ENCODE results near the gene KCNIP3.

KCNIP3 gene

DNA sequence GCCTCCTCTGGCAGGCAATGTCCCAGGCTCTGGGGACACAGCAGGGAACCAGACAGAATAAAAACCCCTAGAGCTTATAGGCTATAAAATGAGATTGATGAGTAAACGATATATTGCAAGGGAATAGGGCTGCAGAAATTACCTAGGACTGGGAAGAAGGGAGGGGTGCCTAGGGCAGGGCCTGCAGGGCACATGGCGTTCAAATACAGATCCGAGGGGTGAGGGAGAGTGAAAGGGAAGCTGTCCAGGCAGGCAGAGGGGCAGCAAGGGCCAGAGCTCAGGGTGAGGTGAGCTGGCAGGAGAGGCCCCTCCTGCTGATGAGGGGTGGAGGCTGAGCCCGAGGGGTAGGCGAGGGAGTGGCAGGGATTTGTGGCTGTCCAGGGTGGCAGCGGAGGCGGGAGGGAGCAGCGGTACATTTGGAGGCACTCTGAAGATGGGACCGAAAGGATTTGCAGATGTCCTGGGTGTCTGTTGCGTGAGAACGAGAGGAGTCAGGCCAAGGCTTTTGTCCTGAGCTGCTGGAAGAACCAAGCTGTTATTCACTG is 33.7 kb downstream of the KCNIP3 start:
- DNase-seq = no peak

GRCh38 chr2:95331606-95332005 is 34.5 kb downstream of the KCNIP3 start:
- DNase-seq = no peak

DNA sequence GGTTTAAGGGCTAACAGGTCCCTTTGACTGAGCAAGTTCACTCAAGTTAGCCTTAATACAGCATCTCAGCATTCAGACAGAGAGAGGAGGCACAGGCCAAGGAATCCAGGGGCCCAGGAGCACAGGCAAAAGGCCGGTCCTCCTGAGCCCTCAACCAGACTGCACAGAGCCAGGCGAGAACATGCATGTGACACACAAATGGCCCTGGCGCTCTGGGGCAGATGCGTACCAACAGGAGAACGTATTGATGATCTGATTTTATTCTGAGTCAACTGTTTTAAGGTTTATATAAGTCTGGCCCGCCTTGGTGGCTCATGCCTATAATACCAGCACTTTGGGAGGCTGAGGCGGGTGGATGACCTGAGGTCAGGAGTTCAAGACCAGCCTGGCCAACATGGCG is 34.9 kb downstream of the KCNIP3 start:
- no peak for DNase-seq

GRCh38 chr2:95333056-95333455 is 35.9 kb downstream of the KCNIP3 start:
- no peak for DNase-seq

GRCh38 chr2:95333888-95334338 is 36.8 kb downstream of the KCNIP3 start:
- DNase-seq = no peak

- no peak for DNase-seq
Observed at GRCh38 chr2:95334916-95335641, 37.9 kb downstream of the KCNIP3 start.

DNA sequence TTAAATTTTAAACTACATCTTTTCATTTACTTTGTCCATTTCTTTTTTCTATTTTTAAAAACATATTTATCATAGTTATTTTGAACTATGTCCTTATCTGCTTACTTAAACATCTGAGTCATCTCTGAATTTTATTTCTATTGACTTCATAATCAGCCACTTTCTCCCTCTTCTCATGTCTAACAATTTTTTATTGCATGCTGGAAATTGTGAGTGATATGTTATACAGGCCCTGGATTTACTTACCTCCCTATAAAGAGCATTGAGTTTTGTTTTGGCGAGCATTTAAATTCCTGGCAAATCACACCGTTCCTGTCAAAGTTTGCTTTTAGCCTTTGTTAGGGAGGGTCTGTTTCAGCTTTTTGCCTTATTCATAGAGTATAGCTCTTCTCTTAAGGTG is 39.3 kb downstream of the KCNIP3 start:
- no peak for DNase-seq

- DNase-seq = no peak
Observed at GRCh38 chr2:95337829-95338228, 40.7 kb downstream of the KCNIP3 start.

- DNase-seq = no peak
Observed at GRCh38 chr2:95342556-95343320, 45.6 kb downstream of the KCNIP3 start.

GRCh38 chr2:95343429-95344214 is 46.5 kb downstream of the KCNIP3 start:
- no peak for DNase-seq

DNA sequence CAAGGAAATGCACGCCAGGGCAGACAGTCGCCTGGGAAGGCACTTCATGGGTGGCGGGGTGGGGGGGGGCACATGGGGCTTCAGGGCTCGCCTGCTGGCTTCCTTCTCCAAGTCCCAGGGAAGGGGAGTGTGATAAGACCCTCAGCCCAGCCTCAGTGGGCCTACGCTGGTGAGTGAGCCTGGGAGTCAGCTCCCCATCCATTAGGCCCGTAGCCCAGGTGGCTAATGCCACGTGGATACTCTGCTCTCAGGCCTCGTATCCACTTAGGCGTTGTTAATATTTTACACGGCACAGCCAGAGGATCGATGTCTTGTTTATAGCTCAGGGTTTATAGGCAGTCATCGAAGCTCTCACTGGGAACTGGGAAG is 47.1 kb downstream of the KCNIP3 start:
- DNase-seq = no peak

- DNase-seq = no peak
Observed at GRCh38 chr2:95344656-95345055, 47.5 kb downstream of the KCNIP3 start.

GRCh38 chr2:95345081-95345562 is 48.0 kb downstream of the KCNIP3 start:
- DNase-seq = no peak

DNA sequence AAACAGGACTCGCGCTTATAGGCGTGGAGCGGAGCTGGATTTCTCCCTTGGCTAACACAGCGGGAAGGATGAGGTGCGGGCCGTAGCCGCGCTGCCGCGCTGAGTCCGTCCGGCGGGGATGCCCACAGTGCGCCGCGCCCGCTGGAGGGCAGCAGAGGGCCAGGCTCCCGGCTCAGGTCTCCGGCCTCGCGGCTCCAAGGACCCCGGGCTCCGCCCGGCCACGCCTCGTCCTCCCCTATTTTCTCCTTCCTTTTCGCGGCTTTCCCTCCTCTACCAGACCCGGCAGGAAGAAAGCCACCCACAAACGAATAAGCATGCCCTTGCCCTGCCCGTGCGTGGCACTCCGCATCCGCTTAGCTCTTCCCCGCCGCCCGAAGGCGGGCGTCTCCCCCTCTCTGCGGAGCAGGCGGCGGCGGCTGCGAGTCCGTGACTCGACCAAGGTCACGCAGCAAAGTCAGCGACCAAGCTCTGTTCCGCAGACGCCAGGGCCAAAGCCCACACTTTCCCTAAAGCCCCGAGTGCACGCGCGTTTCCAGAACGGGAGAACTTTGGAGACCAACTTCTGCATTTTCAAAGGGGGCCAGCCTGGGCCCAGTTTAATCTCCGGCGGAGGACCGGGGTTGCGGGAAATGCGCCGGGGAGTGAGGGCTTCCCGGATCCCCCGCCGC is 48.5 kb downstream of the KCNIP3 start:
- no peak for DNase-seq

GRCh38 chr2:95346231-95346737 is 49.1 kb downstream of the KCNIP3 start:
- DNase-seq = no peak

DNA sequence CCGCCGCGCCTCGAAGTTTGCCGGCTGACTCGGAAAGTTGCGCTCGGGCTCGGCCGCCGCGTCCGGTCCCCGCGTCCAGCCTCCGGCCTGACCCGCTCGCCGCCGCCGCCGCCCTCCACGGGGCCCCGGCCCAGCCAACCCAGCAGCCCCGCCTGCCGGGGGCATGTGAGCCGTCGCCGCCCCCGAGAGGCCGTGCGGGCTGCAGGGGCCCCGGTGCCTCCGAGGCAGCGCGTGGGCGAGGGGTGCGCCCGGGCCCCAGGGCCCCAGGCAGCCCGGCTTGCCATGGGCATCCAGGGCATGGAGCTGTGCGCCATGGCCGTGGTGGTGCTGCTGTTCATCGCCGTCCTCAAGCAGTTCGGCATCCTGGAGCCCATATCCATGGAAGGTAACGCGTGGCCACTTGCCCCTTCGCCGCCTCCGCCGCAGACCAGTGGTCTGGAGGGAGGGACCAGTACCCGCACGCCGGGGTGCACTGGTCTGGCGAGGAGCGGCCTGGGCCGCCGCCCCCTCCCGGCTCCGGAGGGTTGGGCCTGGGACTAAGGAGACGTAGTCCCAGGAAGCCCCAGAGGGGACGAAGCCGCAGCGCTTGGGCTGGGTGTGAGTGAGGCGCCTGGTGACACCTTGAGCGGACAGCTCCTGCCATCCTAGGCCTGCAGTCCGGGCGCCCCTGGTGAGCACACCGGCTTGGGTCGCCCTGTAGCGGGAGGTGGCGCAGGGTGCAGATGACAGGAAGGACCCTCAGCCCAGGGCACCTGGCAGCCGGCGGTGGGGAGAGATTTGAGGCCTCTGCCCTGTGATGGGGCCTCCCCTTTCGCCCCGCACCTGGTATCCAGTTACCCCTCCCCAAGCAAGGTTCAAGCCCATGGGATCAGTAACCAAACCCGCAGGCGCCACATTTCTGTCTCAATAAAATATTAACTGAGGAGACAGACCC is 49.9 kb downstream of the KCNIP3 start:
- no peak for DNase-seq

- no peak for DNase-seq
Observed at GRCh38 chr2:95347681-95348608, 50.8 kb downstream of the KCNIP3 start.

GRCh38 chr2:95348609-95349567 is 51.7 kb downstream of the KCNIP3 start:
- no peak for DNase-seq
